ENCODE results near the gene RMRP. TPM values are rescaled to one million over a fixed set of nuclear protein-coding genes. Genes with fewer than 3 reads are reported as not detected.

The RMRP gene
- total and polyA plus RNA-seq, 2 donors from 2014 or later, result 36,256 TPM; not detected in 1

GRCh38 chr9:35696520-35697215 lies 38.8 kb upstream of the RMRP start:
- DNase-seq (peak in 4 of 5 donors; percentile 47 to 59 (median 54)), FAIRE-seq (no peak)
- H3K9ac ChIP-seq (ENCODE audit: low read length in 3 of 3), result no peak overlapping the region

GRCh38 chr9:35695943-35696401 lies 38.2 kb upstream of the RMRP start:
- FAIRE-seq (no peak), DNase-seq (no peak)
- no peak for TF ChIP-seq CTCF (IDR thresholded peaks at IDR 0.05; ENCODE audit: borderline replicate concordance, extremely low read depth, insufficient read depth)
- Histone ChIP-seq H3K27me3 (ENCODE audit: control insufficient read depth, insufficient read depth, low read length) (no peaks in the 10 kb centered on the region), H3K4me1 (ENCODE audit: control insufficient read depth in 2 of 3, insufficient read depth in 2 of 3, low read depth in 1 of 3, low read length in 3 of 3) (peaks cover 0 to 2% (median 0%) of the 10 kb centered on the region in 3 donors), H3K9ac (ENCODE audit: low read length in 3 of 3) (no peak overlapping the region), H3K4me3 (ENCODE audit: low read length in 3 of 3) (no peak overlapping the region), H3K27ac (ENCODE audit: low read depth in 2 of 2, low read length in 2 of 2) (no peak overlapping the region), H3K9me3 (ENCODE audit: control insufficient read depth in 2 of 3, insufficient read depth in 1 of 3, low read length in 3 of 3) (no peaks in the 10 kb centered on the region), H3K36me3 (ENCODE audit: control insufficient read depth in 2 of 3, insufficient read depth in 3 of 3, low read length in 3 of 3) (peaks cover 13 to 39% (median 37%) of the 10 kb centered on the region in 3 donors)
- intact Hi-C loops (cut with DNase I), result no loop called here

More at GRCh38 chr9:35696520-35697215, 38.8 kb upstream of the RMRP start:
- Histone ChIP-seq H3K4me1 (ENCODE audit: control insufficient read depth in 2 of 3, insufficient read depth in 2 of 3, low read depth in 1 of 3, low read length in 3 of 3) (peaks cover 0 to 2% (median 0%) of the 10 kb centered on the region in 3 donors), H3K9me3 (ENCODE audit: control insufficient read depth in 2 of 3, insufficient read depth in 1 of 3, low read length in 3 of 3) (no peaks in the 10 kb centered on the region), H3K27ac (ENCODE audit: low read depth in 2 of 2, low read length in 2 of 2) (no peak overlapping the region), H3K36me3 (ENCODE audit: control insufficient read depth in 2 of 3, insufficient read depth in 3 of 3, low read length in 3 of 3) (peaks cover 18 to 45% (median 40%) of the 10 kb centered on the region in 3 donors), H3K4me3 (ENCODE audit: low read length in 3 of 3) (no peak overlapping the region), H3K27me3 (ENCODE audit: control insufficient read depth, insufficient read depth, low read length) (no peaks in the 10 kb centered on the region)
- intact Hi-C loops (cut with DNase I), result no loop called here
- TF ChIP-seq CTCF (IDR thresholded peaks at IDR 0.05; ENCODE audit: borderline replicate concordance, extremely low read depth, insufficient read depth), result peak; percentile 81

GRCh38 chr9:35691757-35692301 lies 34.0 kb upstream of the RMRP start:
- Histone ChIP-seq H3K4me3 (ENCODE audit: low read length in 3 of 3) (peak overlapping the region in 1 of 3 donors; percentile 74), H3K4me1 (ENCODE audit: control insufficient read depth in 2 of 3, insufficient read depth in 2 of 3, low read depth in 1 of 3, low read length in 3 of 3) (peaks cover 0 to 6% (median 0%) of the 10 kb centered on the region in 3 donors), H3K9ac (ENCODE audit: low read length in 3 of 3) (no peak overlapping the region), H3K27me3 (ENCODE audit: control insufficient read depth, insufficient read depth, low read length) (no peaks in the 10 kb centered on the region), H3K27ac (ENCODE audit: low read depth in 2 of 2, low read length in 2 of 2) (no peak overlapping the region), H3K9me3 (ENCODE audit: control insufficient read depth in 2 of 3, insufficient read depth in 1 of 3, low read length in 3 of 3) (no peaks in the 10 kb centered on the region), H3K36me3 (ENCODE audit: control insufficient read depth in 2 of 3, insufficient read depth in 3 of 3, low read length in 3 of 3) (peaks cover 0 to 2% (median under 1%) of the 10 kb centered on the region in 3 donors)
- no peak for FAIRE-seq
- peak in 1 of 5 donors; percentile 63 for DNase-seq
- intact Hi-C loops (cut with DNase I), result no loop called here
- no peak for TF ChIP-seq CTCF (IDR thresholded peaks at IDR 0.05; ENCODE audit: borderline replicate concordance, extremely low read depth, insufficient read depth)

Data from kidney (tissue), 14 donors.